GM18507 (cell line): ENCODE data around the gene PPP2R2C.

Experiments used
- DNase-seq: peaks from one replicate; pipeline ENCODE4 v3.0.0; 2011; ENCODE audit warnings: low read depth; ENCODE audit not compliant: insufficient read length; ENCODE audit errors: extremely low spot score
- FAIRE-seq: peaks from 2 replicates; lab custom pipeline; 2011; peaks lifted over from hg19 to GRCh38; lab: Jason Lieb, UNC

Gene PPP2R2C

DNA sequence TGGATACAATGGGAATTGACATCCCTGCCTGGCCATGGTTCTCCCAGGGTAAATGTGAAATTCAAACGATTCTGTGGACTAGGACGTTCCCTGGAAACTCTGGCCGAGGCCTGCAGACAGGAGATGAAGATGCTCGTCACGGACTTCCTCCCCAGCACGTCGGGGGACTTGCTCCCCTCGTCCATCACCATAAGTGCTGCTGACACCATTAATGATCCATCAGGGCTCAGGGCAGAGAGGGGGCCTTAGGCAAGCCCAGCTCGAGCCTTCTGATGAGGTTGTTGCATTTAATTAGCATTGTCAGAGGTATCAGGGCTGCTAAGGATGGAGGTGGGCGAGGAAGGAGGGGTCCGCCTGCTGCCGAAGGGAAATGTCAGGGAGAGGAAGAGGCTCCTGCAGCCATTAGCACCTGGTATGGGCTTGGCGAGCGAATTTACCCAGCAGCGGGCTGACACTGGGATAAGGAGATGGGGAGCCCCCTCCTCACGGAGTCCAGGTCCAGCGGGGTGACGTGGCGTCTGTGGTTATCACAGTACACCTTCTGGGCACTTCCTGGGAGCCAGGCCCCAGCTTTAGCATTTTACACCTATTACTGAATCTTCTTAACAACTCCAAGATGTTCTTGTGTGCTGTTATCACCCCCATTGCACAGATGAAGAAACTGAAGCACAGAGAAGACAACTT, 83.1 kb downstream of the PPP2R2C start:
- no peak for FAIRE-seq
- no peak for DNase-seq

DNA sequence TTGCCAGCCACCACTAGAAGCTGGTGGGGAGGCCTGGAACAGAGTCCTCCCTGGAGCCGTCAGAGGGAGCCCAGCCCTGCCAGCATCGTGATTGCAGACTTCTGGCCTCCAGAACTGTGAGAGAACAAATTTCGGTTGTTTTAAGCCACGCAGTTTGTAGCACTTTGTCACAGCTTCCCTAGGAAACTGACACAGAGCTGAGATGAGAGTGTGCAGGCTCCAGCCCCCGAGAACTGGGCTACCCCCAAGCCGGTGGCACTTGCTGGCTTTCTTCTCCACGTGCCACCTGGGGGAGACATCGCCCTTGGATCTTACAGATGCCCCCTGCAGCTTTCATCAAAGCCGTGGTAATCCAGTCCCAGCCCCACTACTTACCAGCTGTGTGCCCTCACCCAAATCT, 83.7 kb downstream of the PPP2R2C start:
- DNase-seq (no peak), FAIRE-seq (no peak)

DNA sequence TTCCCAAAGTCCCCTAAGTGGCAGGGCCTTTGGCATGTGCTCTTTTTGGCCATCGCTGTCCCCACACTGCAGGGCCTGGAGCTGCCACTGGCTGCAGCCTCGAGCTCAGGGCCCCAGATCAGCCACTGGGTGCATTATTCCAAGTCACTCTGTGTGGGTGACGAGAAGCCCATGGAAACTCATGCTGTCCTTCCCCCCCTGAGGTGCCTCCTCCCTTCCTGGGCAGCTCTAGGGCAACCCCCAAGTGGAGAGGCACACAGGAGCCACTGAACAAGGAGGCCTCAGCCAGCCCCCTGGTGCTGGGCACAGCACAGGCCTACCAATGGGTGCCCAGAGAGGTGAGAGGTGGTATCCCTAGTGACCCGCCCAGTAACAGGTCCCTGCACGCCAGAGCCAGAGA, 84.5 kb downstream of the PPP2R2C start:
- no peak for DNase-seq
- FAIRE-seq, result no peak

DNA sequence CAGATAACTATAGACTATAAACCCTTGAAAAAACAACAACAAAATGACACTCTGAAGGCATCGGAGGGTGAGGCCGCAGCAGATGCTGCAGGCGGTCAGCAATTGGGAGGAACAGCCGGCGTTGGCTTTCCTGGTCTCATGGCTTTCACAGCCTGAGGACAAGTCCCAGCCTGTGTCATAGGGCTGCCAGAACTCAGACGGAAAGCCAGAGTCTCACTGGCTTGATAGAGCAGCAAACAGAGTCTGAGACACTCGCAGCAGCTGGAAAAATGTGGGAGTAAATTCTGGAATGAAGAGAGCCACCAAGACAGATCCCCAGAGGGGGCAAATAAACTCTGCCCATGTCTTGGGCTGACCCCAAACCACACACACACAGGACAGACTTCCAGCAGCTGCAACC, 86.3 kb downstream of the PPP2R2C start:
- DNase-seq (no peak), FAIRE-seq (no peak)

DNA sequence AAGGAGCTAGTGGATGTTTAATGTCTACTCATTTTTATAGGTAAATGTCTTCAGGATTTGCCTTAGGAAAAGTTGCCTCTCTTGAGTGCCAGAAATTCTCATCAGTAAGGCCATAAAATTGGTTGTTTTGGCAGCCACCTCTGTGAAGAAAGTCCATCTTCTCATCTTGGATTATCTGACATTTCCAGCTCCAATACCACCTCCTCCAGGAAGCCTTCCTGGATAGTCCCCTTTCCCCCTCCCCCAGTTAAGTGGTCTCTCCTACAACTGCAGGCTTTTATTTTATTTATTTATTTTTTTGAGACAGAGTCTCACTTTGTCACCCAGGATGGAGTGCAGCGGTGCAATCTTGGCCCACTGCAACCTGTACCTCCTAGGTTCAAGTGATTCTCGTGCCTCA, 87.1 kb downstream of the PPP2R2C start:
- no peak for DNase-seq
- no peak for FAIRE-seq

DNA sequence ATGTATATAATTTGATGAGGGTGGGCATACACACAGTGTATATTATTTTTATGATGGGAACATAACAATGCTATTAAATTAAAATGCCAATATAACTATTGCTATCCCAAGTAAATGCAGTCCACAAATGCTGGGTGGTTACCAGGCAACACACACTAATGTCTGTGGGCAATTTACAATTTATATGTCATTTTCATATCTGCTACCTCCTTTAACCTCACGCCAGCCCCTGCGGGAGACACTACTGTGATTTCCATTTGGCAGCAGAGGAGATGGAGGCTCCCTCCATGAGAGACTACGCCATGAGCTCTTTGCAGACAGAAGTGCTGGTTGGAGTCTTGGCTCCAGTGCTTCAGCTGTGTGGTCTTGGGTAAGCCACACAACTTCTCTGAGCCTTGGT, 87.9 kb downstream of the PPP2R2C start:
- DNase-seq (no peak), FAIRE-seq (no peak)

DNA sequence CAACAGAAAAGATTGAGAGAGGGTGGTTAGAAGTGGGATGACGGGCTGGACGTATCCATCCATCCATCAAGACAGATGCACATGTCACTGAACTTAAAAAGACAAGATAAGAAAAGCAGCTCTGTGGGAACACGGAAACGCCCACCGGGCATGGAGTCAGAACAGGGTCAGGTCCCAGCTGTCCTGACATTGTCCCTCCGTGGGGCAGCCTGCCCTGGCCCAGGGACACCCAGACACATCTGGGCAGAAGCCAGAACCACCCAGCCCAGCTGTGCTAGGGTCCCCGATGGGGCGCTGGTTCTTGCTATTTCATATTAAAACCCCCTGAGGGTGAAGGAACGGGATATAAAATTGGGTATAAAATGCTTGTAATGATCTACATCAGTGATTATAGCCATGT, 88.5 kb downstream of the PPP2R2C start:
- FAIRE-seq (no peak), DNase-seq (no peak)

DNA sequence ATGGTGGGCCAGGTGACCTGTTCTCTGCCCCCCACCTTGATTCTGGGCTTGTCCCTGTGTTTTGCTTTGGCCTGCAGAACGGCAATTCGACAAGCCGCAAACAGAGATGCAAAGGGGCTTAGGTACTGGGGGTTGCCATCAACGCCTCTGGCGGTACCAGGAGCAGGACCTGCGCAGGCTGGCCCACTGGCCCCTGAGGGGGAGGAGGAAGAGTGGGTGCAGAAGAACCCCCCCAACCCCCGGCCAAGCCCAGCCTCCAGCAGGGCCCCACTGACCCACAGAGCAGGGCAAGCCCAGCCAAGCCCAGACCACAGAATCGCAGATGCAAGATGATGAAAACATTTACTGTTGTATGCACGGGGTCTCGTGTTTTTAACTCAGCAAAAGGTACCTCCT, 89.4 kb downstream of the PPP2R2C start:
- no peak for DNase-seq
- no peak for FAIRE-seq

DNA sequence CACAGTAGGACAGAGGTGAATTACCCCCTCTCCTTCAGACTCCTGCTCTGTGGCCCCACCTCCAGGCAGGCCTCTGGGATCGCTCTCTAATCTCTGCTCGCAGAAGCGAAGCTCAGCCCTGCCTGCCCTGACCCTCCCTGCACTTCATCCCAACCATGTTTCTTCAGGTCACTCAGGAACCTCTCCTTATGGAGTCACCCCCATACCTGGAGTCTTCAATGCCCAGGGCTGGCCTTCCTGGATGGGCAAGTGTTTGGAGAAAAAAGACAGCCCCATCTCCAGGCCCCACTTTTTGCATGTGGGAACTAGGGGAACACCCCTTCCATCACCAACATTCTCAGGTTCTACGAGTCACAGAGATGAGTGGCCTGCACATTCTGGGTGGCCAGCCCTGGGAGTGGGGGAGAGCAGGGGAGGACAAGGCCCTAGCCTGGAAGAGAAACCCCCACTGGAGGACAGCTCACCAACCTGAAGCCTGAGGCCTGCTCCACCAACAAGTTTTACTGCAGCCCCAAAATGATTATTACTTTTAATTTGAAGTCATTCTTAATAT, 90.8 kb downstream of the PPP2R2C start:
- no peak for DNase-seq
- no peak for FAIRE-seq

DNA sequence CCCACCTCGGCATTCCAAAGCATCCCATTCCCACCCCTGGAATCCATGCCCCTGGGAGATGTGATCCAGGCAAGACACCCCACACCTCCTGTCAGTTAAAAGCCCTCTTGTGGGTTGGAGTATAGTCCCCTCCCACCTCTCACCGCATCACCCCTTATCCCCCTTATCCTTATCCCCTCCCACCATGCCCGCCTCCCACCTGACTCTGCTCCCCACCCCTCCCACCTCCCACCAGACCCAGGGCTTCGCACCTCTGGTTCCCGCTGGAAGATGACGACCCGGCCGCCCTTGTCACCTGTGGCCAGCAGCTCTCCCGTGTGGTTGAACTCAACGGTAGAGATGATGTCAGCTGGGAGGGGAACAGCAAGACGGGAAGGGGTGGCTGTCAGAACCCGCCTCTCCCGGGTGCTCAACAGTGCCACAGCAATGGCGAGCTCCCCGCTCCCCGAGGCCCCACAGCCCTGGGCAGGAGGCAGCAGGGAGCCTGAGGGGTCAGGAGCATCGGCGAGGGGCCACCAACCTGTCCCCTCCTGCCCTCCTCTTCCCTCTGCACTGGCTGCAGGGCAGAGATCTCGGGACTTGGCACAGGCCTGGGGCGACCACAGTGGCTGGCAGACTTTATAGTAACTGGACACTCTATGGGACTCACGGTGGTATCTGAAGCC, 91.5 kb downstream of the PPP2R2C start:
- DNase-seq (no peak), FAIRE-seq (no peak)

DNA sequence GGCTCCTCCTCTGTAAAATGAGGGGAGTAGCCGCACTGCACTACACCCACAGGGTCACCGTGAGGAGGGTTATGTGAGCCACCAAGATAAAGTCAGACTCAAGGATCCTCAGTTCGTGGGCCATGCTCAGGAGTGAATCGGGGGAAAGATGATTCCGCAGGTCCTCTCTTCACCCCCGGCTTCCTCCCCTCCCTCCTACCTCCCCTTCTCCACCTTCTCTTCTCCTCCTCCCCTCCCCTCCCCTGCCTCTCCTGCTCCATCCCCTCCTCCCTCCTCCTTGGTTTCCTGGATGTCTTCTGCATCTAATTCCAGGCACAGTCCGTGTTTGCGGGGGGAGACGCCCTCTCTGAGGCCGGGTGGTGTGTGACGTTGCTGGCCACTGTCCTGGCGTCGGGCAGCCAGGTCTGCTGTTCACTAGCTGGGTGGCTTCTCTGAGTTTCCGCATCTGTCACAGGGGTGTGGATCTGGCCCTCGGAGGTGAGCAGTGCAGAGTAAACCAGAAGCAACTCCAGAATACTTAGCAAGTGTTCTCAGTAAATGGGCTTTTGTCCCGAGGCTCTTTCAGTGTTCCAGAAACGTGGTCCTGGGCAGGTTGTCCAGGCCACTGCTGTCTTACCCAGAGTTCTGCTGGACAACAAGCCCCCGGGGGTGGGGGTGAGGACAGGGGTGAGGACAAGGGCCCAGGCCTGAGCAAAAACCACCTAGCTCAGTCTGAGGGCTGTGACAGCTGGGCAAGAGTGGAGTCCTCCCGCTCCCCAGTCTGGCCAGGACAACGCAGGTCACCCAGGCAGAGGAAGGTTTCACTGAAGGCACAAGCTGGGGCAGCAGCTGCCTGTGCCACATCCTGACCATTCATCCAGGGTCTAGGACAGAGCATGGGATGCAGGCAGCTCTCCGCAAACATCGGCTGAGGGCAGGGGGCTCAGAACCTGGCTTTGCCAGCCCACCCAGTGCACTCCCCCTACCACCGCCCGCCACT, 92.4 kb downstream of the PPP2R2C start:
- no peak for DNase-seq
- FAIRE-seq, result no peak

DNA sequence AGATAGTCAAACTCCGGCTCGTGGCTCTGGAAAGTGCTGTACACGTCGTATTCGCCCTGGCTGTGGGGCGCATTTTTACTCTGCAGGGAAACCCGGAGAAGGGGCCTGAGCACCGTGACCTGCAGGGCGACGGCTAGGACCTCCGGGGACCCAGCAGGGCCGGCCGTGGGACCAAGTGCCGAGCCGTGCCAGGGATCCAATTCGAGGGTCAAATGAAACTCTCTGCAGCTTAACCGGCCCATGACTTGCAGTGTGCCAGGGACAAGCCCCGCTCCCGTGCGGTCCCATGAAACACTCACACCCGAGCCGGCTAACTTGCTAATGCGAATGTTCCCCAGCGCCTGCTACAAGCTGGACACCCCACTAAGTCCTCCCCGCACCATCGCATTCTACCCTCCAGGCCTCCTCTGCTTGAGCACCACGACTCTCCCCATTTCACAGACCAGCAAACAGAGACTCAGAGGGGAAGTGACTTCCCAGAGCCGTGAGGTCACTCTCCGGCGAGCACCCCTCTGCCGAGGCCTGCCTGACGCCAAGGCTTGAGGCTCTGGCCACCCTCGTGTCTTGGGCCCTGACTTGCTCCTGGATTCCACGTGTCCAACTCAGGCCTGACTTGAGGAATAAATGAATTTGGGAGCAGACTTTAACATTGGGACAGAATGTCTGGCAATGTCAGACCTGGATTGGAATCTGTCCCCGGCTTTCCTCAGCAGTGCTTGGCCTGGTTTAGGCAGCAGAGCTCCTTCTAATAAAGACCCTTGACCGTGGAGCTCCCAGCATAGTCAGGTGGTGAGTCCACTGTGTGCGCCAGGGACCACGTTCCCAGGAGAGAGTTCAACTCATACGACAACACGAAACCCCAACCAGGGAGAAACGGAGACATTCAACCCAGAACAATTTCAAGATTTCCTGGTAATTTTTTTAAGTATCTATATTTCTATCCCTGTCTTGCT, 93.6 kb downstream of the PPP2R2C start:
- FAIRE-seq, result no peak
- DNase-seq, result no peak

DNA sequence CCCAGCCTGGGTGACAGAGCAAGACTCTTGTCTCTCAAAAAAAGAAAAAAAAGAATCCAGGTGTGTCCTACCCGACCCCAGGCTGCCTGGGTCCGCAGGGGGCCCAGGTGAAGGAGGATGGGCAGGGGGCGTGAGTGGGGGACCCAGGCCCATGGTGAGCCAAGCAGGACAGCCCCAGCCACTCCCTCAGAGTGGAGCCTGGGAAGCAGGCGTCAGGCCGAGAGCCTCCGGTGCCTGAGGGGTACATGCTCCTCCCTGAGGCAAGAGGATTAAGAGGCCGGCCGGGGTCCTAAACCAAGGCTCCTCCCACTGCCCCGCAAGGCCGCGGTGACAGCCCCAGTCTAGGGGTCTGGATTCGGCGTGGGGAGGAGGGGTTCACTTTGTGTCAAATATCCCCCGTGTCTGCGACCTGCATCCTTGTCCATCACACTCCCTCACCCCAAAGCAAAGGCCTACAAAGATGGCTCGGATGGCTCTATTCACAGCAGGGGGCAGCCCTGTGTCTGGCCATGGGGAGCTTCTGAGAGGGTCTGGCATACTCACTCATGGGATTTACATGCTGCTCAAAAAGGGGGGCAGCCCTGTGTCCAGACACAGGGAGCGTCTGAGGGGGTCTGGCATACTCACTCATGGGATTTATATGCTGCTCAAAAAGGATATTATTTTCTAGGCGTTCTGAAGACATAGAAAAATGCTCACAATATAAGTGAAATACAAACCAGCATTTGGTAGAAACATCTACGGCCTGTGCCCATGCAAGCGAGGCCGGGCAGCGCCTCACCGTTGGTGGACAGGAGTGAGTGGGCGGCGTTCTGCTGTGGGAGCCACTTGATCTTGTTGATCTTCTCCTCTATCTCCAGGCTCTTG, 94.6 kb downstream of the PPP2R2C start:
- no peak for FAIRE-seq
- DNase-seq, result no peak

DNA sequence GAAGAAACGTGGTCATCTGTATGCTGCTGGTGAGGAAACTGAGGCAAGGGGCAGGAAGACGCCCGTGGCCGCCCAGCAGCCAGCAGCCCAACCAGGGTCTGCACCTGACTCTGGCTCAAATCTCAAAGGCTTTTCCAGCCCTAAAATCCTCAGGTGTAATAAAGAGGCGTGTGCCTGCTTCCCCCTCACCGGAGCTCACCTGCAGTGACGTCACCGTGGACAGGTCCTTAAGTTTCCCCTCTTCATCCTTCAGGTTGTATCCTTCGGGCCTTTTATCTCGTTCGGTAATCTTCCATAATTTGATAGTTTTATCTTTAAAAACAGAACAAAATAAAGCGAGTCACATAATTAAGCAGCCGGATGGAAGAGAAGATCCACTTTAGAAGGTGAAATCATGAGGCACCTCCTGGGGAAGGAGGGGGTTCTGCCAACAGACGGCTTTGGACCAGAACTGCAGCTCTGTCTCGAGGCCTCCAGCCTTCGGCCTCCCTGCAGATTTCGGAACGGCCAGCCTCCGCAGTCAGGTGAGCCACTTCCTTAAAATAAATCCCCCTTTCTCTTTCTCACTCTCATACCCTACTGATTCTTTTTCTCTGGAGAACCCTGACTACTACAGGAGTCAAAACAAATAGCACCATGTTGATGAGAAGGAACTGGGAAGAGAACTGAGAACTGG, 96.7 kb downstream of the PPP2R2C start:
- DNase-seq, result no peak

DNA sequence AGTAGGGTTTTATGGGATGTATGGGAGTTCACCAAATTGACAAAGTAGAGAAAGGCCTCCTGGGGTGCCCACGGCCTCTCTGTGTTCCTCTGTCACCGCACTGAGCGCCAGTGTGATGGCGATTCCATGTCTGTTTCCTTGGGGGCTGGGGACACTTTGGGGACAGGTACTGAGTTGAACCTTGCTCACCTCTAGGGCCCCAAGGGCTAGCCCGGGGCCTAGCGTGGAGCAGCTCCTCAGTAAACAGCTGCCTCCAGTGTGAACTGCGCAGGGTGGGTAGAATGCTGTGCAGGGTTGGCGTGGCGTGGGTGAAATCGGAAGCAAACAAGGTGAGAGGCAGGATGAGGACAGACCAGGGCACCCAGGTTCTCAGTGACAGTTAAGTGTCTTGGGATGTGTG, 97.8 kb downstream of the PPP2R2C start:
- no peak for FAIRE-seq
- no peak for DNase-seq

More for the DNA sequence above, 96.7 kb downstream of the PPP2R2C start:
- no peak for FAIRE-seq

DNA sequence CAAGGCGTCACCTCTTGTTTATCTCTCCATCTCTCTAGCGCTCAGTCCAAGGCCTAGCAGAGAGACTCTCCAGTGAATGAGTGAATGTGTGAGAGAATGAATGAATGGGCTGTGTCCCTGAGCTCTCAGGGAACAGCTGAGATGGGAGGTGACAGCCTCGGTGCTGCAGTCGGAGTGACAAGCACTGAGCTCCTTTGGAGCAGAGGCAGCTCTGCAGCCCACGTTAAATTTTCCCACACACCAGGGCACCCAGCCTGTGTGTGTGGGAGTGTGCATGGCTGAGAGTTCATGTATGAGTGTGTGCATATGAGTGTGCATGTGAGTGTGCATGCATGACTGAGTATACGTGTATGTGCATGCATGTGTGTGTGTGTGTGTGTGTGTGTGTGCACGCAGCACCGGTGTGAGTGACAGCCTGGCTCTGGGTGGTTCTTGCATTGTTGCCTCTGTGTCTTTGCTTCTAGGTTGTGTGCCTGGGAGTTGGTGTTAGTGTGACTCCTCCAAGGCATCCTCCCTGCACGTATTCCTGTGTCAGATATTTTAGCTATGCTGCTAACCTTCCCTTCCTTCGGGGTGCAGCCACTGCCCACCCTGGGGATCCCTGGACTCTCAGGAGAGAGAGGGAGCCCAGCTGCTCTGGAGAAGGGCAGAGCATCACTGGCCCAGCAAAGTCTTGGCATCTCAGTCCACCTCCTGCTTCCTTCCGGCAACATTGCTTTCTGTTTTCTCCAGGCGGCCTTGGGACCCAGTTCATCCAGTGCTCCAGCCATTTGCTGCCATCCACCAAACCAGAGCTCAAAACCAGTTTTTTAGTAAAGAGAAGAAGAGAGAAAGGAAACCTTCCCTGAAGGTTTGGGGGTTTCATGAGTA, 98.6 kb downstream of the PPP2R2C start:
- no peak for FAIRE-seq
- no peak for DNase-seq
